ENCODE measurements around the gene SLC38A4.

DNA sequence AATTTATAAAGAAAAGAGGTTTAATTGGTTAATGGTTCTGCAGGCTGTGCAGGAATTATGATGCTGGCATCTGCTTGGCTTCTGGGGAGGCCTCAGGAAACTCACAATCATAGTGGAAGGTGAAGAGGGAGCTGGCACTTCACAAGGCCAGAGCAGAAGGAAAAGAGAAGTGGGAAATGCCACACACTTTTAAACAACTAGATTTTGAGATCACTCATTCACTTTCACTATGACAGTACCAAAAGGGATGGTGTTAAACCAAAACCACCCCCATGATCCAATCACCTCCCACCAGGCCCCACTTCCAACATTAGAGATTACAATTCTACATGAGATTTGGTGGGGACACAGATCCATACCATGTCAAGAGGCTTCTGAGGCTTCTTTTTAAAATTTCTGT is 62.6 kb downstream of the SLC38A4 start:
- TF ChIP-seq USF2 (IDR thresholded peaks at IDR 0.05; ENCODE audit: low read length) (no peak), CTCF (IDR thresholded peaks at IDR 0.05; ENCODE audit: control extremely low read depth in 1 of 3, insufficient read depth in 1 of 3, low read depth in 1 of 3, low read length in 3 of 3) (no peak), ASH2L (IDR thresholded peaks at IDR 0.05; ENCODE audit: low read length) (no peak), EZH2 (IDR thresholded peaks at IDR 0.05; ENCODE audit: low read depth, low read length, severe bottlenecking) (no peak), RAD21 (IDR thresholded peaks at IDR 0.05 in 1 of 2, conservative IDR thresholded peaks at IDR 0.05 in 1 of 2; ENCODE audit: low read depth in 2 of 2, low read length in 2 of 2) (no peak), YY1 (IDR thresholded peaks at IDR 0.05; ENCODE audit: low read depth, low read length) (no peak), CBX8 (IDR thresholded peaks at IDR 0.05; ENCODE audit: borderline replicate concordance, low read depth, low read length) (no peak), MAFK (IDR thresholded peaks at IDR 0.05; ENCODE audit: low read depth, low read length) (no peak)
